Loucy (cell line): ENCODE measurements around the gene LPIN1.

ENCODE experiments used
- EZH2phosphoT487 ChIP-seq: fragments of 200-600 bp; IDR thresholded peaks from 2 replicates; pipeline ENCODE4 v1.6.1; 2018; ENCODE audit warnings: antibody characterized with exemption, mild to moderate bottlenecking, moderate library complexity, borderline replicate concordance
- TF ChIP-seq, protein P1 (sequence below): fragments of 200-600 bp; sonication (generic); conservative IDR thresholded peaks from 2 replicates; pipeline ENCODE4 v1.5.1; 2014; ENCODE audit warnings: mild to moderate bottlenecking, antibody characterized with exemption, low read length

DNA sequence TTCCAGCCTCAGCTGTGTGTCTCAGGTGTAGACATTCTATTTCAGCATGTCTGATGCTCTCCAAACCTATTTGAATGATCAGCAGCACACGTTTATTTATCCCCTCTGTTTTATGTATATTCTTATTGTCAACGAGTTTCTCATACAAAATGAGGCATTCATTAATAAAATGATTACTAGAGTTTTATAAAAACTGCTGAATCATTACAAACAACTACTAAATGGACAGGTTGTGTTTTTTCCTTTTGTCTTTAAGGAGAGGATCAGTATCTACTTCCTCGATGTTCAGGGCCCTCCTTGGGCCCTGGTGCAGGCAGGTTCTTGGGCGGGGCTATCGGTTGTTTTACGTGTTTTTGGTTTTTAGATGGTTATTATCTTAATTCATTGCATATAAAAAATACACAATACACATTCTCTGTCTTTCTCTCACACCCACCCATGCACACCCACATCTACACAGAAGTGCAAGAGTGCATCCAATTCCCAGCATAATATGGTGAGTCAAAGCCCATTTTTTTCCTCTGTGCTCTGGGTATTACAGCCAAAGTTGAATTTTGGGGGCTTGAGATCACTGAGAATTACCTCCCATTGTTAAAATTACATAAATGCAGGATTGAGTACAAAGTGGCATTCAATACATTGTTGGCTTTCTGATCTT, 24.2 kb downstream of the LPIN1 start:
- TF ChIP-seq, protein P1, sequence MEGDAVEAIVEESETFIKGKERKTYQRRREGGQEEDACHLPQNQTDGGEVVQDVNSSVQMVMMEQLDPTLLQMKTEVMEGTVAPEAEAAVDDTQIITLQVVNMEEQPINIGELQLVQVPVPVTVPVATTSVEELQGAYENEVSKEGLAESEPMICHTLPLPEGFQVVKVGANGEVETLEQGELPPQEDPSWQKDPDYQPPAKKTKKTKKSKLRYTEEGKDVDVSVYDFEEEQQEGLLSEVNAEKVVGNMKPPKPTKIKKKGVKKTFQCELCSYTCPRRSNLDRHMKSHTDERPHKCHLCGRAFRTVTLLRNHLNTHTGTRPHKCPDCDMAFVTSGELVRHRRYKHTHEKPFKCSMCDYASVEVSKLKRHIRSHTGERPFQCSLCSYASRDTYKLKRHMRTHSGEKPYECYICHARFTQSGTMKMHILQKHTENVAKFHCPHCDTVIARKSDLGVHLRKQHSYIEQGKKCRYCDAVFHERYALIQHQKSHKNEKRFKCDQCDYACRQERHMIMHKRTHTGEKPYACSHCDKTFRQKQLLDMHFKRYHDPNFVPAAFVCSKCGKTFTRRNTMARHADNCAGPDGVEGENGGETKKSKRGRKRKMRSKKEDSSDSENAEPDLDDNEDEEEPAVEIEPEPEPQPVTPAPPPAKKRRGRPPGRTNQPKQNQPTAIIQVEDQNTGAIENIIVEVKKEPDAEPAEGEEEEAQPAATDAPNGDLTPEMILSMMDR, result no peak
- no peak for TF ChIP-seq EZH2phosphoT487
